Progenitor cell of endocrine pancreas (in vitro differentiated cells): ENCODE results near the gene MMP11. TPM values are rescaled to one million over a fixed set of nuclear protein-coding genes. Genes with fewer than 3 reads are reported as not detected.

Experiments used
- DNase-seq: peaks from one replicate; pipeline ENCODE4 v3.0.0; 2021; ENCODE audit warnings: low spot score; ENCODE audit not compliant: unreplicated experiment
- H3K27ac Mint-ChIP-seq: 2 replicates; pipeline ENCODE4 v1.8.0; 2021; ENCODE audit warnings: mild to moderate bottlenecking, moderate library complexity, mixed read lengths
- H3K27me3 Mint-ChIP-seq: 2 replicates; pipeline ENCODE4 v1.8.0; 2021; ENCODE audit warnings: mixed read lengths
- H3K36me3 Mint-ChIP-seq: 2 replicates; pipeline ENCODE4 v1.8.0; 2022; ENCODE audit warnings: mixed read lengths; ENCODE audit not compliant: insufficient read depth
- H3K4me1 Mint-ChIP-seq: 2 replicates; pipeline ENCODE4 v1.8.0; 2021; ENCODE audit warnings: low read depth, mixed read lengths
- H3K4me3 Mint-ChIP-seq: 2 replicates; pipeline ENCODE4 v1.8.0; 2021; ENCODE audit warnings: low read depth, mild to moderate bottlenecking, moderate library complexity, mixed read lengths
- H3K9me3 Mint-ChIP-seq: 2 replicates; pipeline ENCODE4 v1.8.0; 2021; ENCODE audit warnings: low read depth, mixed read lengths
- total RNA-seq: library from RNA; stranded (reverse); gene quantifications from 2 replicates; pipeline ENCODE4 v1.2.1, GENCODE V29; 2021
- TF ChIP-seq, protein P1 (sequence below): fragments of 200-600 bp; sonication (generic); IDR thresholded peaks from one replicate; pipeline ENCODE4 v1.5.0; 2021; ENCODE audit warnings: antibody characterized with exemption, mild to moderate bottlenecking; ENCODE audit not compliant: unreplicated experiment

Gene MMP11
- total RNA-seq, 1 donor from 2014 or later = 50.2 TPM

DNA sequence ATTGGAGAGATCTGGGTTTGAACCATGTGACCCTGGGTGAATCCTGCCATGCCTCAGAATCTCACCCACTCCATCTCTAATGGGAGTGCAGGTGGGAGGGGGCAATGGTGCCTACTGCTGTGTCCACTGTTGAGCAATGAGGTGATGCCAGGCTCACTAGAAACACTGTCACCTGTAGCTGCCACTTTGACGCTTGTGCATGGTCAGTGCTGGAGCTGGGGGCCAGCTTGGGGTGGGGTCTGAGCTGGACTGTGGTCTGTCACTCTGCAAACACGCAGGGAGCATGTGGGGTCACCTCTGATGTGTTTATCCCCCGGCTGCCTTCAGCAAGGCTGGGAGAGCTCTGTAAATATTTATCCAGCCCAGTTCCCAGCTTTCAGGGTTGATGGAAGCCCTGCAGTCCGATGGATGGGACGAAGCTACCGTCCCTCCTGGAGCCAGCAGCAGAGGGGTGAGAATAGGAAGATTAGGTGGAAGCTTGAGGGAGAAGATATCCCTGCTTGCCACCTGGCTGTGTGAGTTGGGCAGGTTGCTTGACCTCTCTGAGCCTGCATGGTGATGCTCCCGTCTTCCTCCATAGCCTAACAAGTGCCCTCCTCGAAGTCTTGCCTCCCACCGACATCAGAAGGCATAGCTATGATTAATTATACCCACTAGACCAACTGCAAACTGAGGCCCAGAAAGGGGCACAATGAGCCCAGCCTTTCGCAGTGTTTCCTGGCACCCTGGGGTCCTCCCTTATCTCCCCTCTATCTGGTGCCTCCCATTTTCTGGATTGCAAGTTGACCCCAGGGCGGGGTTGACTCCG, 1.7 kb downstream of the MMP11 start:
- no peak for DNase-seq
- peaks cover 20% of the 10 kb centered on the region for H3K4me1 Mint-ChIP-seq
- H3K36me3 Mint-ChIP-seq = no peaks in the 10 kb centered on the region
- TF ChIP-seq, protein P1, sequence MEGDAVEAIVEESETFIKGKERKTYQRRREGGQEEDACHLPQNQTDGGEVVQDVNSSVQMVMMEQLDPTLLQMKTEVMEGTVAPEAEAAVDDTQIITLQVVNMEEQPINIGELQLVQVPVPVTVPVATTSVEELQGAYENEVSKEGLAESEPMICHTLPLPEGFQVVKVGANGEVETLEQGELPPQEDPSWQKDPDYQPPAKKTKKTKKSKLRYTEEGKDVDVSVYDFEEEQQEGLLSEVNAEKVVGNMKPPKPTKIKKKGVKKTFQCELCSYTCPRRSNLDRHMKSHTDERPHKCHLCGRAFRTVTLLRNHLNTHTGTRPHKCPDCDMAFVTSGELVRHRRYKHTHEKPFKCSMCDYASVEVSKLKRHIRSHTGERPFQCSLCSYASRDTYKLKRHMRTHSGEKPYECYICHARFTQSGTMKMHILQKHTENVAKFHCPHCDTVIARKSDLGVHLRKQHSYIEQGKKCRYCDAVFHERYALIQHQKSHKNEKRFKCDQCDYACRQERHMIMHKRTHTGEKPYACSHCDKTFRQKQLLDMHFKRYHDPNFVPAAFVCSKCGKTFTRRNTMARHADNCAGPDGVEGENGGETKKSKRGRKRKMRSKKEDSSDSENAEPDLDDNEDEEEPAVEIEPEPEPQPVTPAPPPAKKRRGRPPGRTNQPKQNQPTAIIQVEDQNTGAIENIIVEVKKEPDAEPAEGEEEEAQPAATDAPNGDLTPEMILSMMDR = no peak
- peak overlapping the region; percentile 62 for H3K4me3 Mint-ChIP-seq
- H3K9me3 Mint-ChIP-seq = no peaks in the 10 kb centered on the region
- H3K27ac Mint-ChIP-seq = peak overlapping the region; percentile 35
- no peaks in the 10 kb centered on the region for H3K27me3 Mint-ChIP-seq

DNA sequence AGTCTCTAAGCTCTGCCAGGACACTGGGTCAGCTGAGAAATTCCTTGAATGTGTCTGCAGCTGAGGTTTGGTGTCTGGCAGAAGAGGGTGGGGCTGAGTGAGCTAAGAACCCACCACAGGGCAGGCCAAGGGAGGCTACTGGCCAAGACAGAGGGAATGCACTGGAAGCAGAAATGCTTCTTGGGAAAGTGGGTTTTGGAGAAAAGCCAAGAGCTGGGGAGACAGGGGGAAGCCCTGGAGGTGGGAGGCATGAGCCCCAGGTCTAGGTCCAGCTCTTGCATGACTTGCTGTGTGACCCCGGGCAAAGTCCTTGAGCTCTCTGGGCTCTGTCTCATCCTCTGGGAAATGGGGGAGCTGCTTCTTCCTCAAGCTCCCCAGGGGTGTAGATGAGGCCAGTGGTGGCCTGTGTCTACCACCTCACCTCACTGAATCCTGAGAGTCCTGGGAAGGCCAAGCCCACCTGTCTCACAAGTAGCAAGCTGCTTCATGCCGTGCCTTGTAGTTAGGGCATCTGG, 2.3 kb downstream of the MMP11 start:
- peaks cover 20% of the 10 kb centered on the region for H3K4me1 Mint-ChIP-seq
- TF ChIP-seq, protein P1 = no peak
- no peaks in the 10 kb centered on the region for H3K36me3 Mint-ChIP-seq
- H3K27me3 Mint-ChIP-seq = no peaks in the 10 kb centered on the region
- no peak for DNase-seq
- no peaks in the 10 kb centered on the region for H3K9me3 Mint-ChIP-seq
- H3K4me3 Mint-ChIP-seq = peak overlapping the region; percentile 62
- no peak overlapping the region for H3K27ac Mint-ChIP-seq

DNA sequence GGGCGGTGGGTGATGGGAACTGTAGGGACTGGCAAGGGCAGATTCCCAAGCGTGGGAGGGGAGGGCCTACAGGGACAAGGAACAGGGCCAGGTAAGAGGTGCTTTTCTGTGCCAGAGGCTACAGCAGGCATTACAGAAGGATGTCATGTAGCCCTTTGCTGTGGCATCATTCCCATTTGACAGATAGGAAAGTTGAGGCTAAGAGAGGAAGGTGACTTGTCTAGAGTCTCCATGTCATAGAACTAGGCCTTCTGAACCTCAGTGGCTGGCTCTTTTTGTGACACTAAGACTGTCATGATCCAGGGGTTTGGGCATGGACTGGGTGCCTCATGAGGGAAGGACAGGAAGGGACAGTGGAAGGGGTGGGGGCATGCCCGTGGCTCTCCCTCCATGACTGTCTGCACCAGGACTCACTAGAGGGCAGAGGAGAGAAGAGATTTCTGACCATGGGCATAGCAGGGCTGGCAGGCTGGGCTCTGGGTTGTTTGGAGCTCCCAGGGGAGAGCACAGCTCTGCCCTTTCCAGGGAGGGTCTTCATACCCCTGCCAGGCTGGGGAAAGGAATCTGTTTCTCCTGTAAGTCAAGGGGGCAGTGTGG, 3.2 kb downstream of the MMP11 start:
- TF ChIP-seq, protein P1 = no peak
- no peaks in the 10 kb centered on the region for H3K9me3 Mint-ChIP-seq
- H3K27ac Mint-ChIP-seq = no peak overlapping the region
- no peaks in the 10 kb centered on the region for H3K27me3 Mint-ChIP-seq
- peaks cover 20% of the 10 kb centered on the region for H3K4me1 Mint-ChIP-seq
- H3K4me3 Mint-ChIP-seq = no peak overlapping the region
- H3K36me3 Mint-ChIP-seq = no peaks in the 10 kb centered on the region
- DNase-seq = no peak

DNA sequence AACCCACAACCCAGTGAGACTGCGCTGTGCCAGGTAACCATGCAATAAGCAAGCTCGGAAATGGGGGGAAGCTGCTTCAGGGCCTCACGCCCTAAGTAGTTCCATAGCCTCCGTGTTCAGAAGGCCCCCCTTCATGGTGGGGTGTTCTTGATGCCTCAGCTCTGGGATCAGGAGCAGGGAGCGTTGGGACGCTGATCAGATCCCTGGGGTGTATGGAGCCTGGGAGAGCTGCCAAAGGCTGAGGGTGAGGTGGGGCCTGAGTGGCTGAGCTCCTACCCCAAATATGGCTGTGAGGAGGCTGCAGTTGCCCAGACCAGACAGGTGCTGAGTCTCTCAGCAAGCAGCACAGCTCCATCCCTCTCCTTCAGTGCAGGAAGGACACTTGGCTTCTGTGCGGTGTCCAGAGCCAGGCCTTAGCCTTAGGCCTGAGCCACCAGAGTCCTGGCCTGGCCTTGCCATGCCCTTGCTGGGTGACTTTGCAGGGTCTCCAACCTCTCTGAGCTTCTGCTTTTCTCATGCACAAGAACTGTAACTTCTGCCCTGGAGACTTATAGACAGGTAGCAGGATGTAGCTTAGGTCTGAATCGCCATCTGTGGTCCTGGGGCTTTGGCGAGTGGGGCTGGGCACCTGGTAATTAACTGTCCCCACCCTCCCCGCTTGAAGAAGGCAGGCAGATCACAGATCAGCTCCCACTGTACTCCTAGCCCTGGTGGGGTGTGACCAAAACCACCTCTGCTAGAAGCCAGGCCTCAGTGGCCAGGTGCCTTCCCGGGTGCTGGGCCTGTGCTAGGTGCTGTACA, 5.3 kb downstream of the MMP11 start:
- DNase-seq = no peak
- no peaks in the 10 kb centered on the region for H3K27me3 Mint-ChIP-seq
- H3K9me3 Mint-ChIP-seq = no peaks in the 10 kb centered on the region
- H3K36me3 Mint-ChIP-seq = no peaks in the 10 kb centered on the region
- H3K27ac Mint-ChIP-seq = no peak overlapping the region
- H3K4me3 Mint-ChIP-seq = no peak overlapping the region
- peaks cover 18% of the 10 kb centered on the region for H3K4me1 Mint-ChIP-seq
- TF ChIP-seq, protein P1 = no peak

DNA sequence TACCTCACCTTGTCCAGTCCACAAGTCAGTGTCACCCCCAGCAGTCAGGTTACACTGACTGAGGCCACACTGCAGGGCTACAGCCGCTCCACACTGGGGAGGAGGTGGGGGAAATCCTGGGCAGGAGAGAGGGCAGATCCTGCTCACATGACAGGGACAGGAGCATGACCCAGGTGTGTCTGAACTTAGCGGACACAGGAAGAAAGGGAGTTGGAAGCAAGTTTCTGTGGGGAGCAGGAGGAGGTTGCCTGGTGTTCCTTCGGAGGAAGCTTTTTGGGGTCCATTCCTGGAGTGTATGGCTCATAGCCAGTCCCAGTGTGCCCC, 5.9 kb downstream of the MMP11 start:
- TF ChIP-seq, protein P1 = no peak
- peaks cover 13% of the 10 kb centered on the region for H3K4me1 Mint-ChIP-seq

More for the DNA sequence above, 5.9 kb downstream of the MMP11 start:
- Mint-ChIP-seq H3K4me3 (no peak overlapping the region), H3K36me3 (no peaks in the 10 kb centered on the region), H3K27ac (no peak overlapping the region), H3K27me3 (no peaks in the 10 kb centered on the region), H3K9me3 (no peaks in the 10 kb centered on the region)
- DNase-seq = no peak
